Activated T-cell treated with anti-CD3 and anti-CD28 coated beads, Interleukin-2, amount 50 U/mL, for 48 hours (primary cell): Measurements from ENCODE around the gene RPL5.

Experiments
- DNase-seq, 2 experiments: peaks; one replicate each; pipeline ENCODE4 v3.0.0-alpha.2; 2020

Gene RPL5

DNA sequence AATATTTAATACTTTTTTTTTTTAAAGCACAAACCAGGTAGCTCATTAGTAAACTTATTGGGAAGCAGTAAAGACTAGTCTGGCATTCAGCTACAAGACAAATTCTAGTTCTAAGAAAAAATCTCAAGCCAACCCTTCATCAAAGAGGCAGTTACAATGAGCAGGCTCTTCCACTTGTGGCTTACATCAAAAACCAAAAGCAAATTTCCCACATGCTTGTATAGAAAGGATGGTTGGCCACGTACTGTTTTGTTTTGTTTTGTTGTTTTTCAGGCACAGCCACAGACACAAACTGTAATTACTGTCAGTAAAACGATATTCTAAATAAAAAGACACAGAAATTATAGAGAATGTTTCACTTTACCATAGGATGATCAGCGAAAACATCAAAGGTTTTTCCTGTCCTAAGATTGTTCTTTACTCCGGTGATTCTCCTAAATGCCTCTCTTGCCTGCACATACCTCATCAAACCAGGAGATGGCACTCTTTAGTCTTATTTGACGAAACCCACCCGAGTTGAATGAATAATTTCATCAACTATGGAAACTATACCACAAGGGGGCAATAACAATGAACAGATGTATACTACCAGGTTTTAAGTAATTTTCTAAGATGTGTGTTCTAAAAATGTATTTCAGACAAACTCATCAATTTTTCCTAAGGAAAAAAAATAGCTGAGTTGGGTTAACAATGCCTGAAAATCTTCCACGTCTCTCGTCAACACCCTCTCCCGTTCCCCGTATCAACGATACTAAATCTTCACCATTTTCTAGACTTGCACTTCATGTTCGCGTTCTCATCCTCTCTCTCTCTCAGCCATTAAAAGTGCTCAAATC, 26.9 kb downstream of the RPL5 start:
- peak; percentile 39 to 46 for DNase-seq

GRCh38 chr1:92859400-92860039, 27.7 kb downstream of the RPL5 start:
- no peak for DNase-seq

GRCh38 chr1:92862605-92863004, 30.8 kb downstream of the RPL5 start:
- no peak for DNase-seq

DNA sequence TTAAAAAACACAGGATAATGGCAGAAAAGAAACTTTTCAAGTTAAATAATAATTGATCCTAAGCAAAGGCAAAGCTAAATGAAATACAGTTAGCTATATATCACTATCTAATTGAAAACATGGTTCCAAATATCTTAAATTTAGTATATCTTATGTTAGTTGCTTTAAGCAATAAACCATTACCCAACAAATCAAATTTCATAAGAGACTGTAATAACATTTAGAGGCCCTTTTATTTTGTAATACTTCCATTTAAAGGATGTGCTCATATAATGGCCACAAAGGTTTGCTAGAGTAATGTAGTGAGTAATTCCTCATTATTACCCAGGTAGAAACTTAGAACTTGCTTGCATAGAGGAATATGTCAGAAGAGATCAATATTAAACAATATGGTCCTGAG, 32.3 kb downstream of the RPL5 start:
- no peak for DNase-seq

- DNase-seq: no peak
Observed at GRCh38 chr1:92870591-92870990, 38.8 kb downstream of the RPL5 start.

GRCh38 chr1:92872719-92873118, 40.9 kb downstream of the RPL5 start:
- DNase-seq: no peak

GRCh38 chr1:92874987-92875386, 43.1 kb downstream of the RPL5 start:
- no peak for DNase-seq

DNA sequence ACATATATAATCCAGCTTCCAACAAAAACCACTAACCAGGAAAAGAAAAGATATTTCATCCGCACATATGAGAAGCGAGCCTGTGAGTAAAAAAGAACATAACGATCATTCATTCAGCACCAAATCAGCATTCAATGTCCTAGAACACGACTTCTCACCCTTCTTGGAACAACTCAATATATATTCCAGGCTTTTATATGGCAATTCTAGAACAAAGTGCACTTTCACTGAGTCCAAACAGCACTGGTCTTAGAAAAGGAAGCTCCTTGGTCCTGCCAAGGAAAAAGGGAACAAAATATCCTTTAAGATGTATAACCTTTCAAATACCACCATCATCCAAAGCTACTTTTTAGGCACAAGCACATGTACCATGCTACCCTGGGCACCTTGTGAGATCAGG, 44.5 kb downstream of the RPL5 start:
- DNase-seq: no peak

- DNase-seq: no peak
Observed at GRCh38 chr1:92877081-92877711, 45.4 kb downstream of the RPL5 start.

DNA sequence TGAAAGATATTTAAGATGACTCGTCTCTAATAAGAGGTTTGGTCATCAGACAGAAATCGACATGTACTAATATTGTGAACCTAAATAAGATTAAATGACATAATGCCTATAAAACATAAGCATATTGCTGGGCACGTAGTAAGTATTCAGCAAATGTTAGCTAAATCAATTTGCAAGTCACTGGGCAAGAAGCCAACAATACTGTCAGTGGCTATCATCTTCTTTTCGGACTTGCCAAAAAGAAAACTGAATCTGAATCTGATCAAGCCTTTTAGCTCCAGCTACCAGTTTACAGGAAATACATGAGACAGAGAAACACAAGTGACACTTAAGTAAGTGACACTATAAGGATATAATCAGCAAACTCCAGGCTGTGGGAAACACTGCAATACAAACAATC, 46.0 kb downstream of the RPL5 start:
- DNase-seq: no peak

DNA sequence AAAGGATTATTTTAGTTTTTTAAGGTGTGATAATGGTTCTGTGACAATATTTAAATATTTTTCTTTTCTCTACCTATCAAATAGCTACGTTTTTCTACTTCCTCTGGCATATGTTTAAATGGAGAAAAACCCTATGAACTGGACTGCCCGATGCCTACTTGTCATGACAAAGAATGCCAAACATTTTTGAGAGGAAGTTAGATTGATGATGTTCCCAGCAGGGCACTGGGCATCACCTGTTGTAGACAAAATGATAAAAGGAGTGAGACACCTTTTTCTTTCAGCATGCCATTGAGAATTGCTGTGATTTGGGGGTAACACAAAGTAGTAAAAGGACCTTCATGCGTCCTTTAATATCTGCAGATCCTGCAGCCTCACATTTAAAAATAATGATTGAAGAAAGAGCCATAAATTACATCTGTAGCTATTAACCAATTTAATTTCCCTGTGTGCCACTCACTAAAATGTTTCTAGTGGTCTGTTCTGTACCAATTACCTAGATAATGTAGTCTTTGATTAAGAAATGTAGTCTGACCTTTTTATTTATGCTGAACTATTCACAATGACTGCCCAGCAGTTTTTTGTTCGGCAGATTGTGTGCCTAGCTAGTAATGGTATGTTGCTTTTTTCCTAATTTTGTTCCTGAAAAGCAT, 47.6 kb downstream of the RPL5 start:
- DNase-seq: no peak

- no peak for DNase-seq
Observed at GRCh38 chr1:92881391-92881790, 49.6 kb downstream of the RPL5 start.

DNA sequence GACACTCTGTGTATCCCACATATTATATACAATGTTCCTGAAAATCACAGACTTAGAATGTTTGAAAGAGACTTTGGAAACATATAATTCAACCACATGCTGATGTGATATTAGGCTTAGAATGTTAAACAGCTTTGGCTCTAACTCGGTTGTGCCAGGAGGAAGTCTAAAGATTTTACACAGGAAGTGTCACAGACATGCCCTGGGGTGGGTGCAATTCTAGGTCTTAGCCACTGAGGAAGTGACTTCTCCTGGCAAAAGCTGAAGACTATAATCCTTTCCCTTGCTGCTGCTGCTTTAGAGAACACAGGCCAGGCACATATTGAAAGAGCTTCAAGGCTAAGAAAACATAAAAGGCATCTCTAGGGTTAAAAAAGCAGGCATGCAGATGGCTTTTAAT, 51.0 kb downstream of the RPL5 start:
- DNase-seq: peak in 1 of 2 experiments; percentile 32

GRCh38 chr1:92883297-92883696, 51.5 kb downstream of the RPL5 start:
- DNase-seq: no peak

GRCh38 chr1:92884195-92884594, 52.4 kb downstream of the RPL5 start:
- DNase-seq: no peak

DNA sequence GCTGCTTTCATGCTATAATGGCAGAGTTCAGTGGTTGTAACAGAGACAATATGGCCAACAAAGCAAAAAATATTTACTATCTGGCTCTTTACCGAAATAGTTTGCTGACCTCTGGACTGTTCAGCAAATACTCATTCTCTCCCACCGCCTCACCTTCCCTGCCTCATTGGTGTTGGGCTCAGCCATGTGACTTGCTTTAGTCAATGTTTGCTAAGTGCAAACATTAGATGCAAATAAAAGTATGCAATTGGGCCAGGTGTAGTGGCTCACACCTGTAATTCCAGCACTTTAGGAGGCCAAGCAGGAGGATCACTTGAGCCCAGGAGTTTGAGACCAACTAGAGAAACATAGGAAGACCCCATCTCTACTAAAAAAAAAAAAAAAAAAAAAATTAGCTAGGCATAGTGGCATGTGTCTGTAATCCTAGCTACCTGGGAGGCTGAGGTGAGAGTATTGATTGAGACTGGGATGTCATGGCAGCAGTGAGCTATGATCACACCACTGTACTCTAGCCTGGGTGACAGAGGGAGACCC, 55.1 kb downstream of the RPL5 start:
- no peak for DNase-seq

DNA sequence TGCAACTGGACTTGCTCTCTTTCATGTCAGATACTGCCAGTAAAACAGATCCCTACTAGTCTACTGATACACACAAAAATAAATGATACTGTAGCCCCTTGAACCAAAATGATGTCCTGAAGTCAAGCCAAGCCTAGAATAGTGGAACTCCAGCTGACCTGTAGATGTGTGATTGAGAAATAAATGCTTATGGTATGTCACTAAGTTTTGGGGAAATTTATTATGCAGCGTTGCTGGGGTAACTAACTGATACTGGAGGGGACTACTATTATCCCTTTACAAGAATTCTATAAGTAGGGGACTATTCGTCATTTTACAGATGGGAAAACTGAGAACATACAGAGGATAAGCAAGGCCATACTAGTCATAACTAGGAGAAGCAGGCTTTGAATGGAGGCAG, 55.6 kb downstream of the RPL5 start:
- DNase-seq: no peak
